GM19099 (cell line): Measurements from ENCODE around the gene ZFAND3.

ENCODE experiments used
- POLR2A ChIP-seq: IDR thresholded peaks from 3 replicates; pipeline ENCODE4 v1.6.1; 2011; ENCODE audit warnings: low read depth; ENCODE audit not compliant: insufficient read length; ENCODE audit errors: extremely low read depth

The ZFAND3 gene

DNA sequence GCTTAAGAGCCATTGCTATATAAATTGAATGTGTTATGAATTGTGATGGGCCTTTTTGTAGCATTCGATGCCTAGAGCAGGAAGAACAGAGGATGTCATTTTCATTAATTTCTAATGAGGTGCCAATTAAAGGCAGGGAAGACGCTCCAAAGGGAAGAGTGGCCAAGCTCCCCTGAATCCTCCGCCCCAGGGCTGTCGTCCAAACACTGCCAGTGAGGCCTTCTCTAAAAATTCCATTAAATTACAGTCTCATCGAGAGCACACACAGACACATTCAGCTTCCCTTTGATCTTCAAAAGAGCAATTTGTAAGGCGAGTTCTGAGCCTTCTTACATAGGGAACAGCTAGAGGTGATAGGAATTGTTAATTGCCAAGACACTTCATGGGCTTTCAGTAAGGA is 300.0 kb downstream of the ZFAND3 start:
- TF ChIP-seq POLR2A, result no peak

DNA sequence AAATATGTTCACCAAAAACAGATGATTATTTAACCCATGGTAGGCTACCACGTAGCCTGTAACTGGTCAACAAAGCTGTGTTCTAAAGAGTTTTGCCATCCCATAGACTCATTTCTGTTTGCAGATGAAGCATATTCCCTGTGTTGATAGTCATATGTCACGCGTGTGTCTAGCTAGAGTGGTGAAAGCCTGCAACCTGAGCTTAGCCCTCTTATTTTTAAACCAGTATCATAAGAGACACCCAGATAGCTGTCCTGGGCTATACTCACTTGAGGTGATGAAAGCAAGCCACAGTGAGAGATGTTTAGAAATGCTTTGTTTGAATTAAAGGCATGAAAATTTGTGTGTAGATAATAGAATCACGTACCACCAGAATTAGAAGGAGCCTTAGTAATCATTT is 307.8 kb downstream of the ZFAND3 start:
- TF ChIP-seq POLR2A, result no peak

DNA sequence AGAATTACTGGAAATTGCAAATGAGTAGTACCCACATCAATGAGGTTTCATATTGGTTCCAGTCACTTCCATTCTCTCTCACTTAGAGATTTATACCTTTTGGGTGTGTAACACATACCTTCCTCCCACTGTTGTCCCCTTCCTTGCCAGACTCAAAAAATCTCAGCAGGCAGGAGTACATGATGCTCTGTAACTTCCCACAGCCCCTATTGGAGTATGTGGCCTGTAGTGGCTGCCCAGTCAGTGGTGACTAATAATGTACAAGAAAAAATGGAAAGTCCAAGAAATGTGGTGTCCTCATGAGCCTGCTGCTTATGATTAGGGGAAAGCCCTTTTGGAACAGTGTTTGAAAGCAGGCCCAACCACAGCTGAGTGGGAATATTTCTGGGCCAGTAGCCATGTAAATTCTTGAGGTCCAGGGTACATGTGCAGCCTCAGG is 312.0 kb downstream of the ZFAND3 start:
- TF ChIP-seq POLR2A, result no peak

DNA sequence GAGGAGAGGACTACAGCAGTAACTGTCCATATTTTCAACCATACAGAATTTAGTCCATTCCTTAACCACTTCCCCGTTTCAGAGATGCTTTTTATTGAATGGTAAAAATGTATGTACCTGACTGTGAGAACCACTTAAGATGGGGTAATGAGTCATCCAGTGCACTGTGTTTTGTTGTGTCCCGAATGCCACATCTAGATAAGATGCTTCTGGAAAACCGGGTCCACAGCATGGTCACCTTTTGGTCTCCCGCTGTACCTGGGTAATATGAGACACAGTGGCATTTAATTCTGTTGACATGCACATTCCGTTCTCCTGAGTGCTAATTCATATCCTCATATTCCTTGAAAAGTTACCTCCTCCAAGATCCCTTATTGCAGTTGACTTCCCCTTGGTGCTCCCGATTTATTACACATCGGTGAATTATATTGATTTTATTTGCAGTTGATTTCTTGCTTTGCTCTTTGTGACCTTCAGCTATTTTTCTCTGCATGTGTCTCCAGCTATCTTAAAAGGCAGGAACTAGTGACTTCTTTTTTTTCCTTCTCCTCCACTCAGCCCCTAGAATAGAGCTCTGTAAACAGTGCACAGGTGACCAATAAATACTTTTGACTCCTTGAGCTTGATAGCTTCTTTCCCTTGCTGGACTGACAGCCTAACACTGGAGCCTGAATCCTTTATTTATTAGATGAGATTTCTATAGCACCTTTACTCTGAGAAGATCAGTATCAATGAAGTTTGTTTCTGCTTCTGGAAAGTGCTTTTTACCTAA is 314.6 kb downstream of the ZFAND3 start:
- TF ChIP-seq POLR2A, result no peak

DNA sequence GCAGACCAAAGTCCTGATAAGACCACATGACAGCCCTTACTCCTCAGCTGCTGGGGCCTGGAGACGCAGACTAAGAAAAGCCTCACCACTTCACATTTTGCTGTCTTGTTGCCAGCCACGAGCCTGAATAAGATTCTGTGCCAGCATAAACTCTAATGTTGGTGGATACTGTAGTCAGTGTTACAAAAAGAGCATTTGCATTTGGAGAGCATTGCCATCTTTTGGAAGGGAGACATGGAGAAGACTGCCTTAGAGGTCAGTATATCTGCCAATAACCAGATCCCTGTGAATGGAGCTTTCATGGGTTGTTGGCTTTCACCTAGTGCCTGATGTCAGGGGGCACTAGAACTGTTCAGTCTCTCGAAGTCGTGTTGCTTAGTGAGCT is 315.2 kb downstream of the ZFAND3 start:
- no peak for TF ChIP-seq POLR2A

DNA sequence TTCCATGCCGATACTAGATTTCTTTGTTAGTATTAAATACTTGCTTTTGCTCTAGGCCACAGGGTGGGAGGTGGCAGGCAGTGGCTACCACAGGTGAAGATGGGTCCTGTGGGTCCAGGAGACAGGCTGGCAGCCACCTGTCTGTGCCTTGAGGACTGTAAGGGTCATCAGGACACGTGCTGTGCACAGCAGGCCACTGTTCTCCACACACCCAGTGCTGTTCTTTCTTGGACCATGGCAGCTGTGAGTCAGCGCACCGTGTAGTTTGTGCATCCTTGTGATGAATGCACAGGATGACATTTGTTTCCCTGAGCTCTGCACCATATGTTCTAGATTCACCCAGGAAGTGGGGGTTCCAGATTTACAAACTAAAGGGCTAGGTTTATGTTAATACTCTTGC is 317.0 kb downstream of the ZFAND3 start:
- TF ChIP-seq POLR2A, result no peak

GRCh38 chr6:38137608-38138265 is 318.2 kb downstream of the ZFAND3 start:
- TF ChIP-seq POLR2A, result no peak

DNA sequence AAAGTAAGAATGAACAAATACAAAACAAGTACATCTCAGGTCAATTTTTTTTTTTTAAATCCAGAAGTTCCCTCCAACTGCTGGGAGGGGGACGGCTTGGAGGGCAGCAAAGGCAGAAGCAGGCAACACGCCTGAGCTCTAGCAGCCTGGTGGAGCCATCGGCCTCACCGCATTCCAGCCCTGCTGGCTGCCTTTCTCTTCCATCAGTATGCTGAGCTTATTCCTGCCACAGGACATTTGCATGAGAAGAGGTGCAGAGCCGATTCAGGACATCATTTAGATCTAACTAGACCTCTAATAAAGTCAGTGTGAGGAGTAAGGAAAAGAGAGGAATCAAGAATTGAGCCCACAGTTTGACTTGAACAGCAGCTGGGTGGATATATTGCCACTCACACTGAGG is 318.8 kb downstream of the ZFAND3 start:
- no peak for TF ChIP-seq POLR2A

DNA sequence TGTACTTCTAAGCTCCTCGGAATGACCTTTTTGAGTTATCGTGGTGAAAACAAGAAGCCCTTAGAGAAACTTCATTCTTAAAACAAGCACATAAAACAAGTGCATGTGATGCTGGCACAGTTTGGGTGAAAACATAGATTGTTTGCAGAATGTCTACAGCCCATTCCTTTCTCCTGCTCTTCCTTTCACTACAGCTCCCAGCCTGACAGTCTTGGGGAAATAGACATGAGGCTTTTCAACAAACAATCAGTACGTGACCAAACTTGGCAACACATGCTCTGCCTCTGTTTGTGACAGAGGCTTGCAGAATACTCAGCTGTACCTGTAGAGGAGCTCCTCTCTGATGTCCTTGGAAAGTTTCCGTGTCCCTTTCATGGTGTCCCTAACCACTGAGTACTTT is 321.6 kb downstream of the ZFAND3 start:
- no peak for TF ChIP-seq POLR2A

DNA sequence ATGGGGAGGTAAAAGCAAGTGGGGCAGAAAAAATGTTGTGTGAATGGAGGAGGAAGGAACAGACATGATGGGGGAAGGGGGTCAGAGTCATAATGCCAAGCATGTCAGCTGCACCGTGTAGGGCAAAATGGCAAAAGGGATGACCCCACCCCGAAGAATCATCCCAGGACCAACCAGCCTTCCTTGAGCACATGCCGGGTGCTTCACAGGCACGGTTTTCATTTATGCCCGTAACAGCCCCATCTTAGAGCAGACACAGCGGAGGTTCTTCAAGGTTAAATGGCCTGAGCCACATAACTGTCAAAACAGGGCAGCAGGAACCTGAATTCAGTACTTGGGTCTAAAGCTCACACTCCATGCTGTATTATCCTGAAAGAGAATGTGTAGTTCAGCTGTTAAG is 322.2 kb downstream of the ZFAND3 start:
- TF ChIP-seq POLR2A, result no peak

DNA sequence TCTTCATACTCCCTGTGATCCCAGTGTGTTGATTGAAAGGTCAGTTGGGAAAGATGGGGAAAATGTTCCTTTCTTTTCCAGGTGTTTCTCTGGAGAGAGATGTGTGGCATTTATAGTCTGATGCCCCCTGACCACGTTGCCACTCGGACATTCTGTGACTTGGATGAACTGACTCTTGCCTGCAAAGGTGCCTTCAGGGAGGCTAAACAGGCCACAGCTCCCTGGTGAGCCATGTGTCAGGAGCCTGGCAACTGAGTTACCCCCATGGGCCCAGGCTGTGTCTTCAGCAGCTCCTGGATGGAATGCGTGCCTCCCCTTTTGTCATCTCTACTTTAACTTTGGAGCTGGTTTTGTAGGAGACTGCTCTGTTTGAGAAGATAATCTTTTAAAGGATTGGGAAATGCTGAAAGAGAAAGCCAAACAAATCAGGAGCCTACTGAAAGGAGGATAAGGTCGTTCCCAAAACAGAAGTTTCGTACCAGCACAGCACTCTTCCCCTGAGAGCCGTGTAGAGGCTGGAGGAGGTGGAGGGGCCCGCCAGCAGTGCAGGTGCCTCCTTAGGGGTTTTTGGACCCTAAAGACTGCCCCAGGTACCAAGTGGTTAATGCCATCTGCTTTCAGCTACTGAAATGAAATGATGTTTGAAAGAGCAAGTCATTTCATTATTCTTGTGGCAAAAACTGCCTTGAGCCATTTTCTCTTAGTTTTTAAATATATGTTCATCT is 322.8 kb downstream of the ZFAND3 start:
- no peak for TF ChIP-seq POLR2A

DNA sequence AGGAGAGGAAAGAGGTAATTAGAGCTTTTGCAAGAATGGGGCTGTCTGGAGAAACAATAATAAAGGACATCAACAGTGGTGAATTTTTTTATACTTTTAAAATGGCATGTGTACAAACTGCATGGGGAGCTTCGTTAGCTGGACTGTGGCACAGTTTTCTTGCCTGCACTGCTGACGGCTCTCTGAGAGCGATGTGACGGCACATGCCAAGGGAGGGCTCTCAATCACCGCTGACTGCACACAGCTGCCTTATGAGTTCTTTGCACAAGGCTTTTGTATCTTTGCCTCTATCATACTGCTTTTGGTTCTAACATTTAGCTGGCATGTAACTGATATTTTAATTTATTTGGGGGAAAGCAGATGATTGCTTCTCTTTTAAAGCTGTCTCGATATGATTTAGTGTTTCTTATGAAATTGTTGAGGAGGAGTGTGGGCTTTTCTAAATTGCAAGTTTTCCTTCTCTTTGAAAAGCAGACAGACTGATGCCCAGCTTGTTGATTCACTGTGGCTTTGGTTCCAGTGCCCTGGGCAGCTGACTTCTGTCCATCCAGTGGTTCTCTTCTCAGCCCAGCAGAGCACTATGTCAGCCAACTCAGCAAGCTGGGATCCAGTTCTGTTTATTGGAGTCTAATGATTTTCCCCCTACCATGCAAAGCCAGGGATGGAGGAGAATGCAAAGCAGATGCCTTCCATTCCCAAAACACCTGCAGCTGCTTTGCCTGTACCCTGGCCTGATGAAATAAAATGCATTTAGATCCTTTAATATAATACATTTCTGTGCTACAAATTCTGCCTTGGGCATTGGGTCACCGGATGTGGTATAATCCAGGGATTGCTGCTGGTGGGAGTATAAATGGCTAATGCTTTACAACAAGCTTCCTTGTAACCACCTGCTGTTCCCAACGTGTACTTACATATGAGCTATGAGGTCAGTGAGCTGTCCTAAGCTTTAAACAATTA is 323.9 kb downstream of the ZFAND3 start:
- TF ChIP-seq POLR2A, result no peak

DNA sequence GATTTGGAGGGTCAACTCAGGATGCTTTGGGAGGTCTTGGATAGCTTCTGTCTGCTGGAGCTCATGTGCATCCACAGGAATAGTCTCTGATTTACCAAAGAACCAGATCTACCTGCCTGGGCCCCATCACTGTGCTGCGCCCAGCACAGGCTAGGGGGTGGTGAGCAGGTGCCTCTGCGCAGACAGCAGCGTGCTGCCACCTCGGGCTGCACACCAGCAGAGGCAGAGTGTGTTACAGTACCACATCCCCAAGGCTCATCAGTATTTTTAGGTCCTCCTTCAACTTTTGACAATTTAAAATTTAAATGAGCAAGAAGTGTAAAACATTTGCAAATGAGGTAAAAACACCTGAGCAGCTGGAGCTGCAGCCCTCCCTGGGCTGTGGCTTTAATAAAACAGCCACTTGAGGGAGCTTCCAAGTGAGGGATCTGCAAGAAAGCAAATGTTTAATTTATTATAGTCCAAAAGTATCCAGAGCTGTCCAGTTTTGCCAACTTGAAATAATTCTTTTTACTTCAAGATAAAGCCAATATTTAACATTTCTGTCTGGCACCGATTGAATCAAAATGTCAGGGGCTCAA is 324.9 kb downstream of the ZFAND3 start:
- no peak for TF ChIP-seq POLR2A

DNA sequence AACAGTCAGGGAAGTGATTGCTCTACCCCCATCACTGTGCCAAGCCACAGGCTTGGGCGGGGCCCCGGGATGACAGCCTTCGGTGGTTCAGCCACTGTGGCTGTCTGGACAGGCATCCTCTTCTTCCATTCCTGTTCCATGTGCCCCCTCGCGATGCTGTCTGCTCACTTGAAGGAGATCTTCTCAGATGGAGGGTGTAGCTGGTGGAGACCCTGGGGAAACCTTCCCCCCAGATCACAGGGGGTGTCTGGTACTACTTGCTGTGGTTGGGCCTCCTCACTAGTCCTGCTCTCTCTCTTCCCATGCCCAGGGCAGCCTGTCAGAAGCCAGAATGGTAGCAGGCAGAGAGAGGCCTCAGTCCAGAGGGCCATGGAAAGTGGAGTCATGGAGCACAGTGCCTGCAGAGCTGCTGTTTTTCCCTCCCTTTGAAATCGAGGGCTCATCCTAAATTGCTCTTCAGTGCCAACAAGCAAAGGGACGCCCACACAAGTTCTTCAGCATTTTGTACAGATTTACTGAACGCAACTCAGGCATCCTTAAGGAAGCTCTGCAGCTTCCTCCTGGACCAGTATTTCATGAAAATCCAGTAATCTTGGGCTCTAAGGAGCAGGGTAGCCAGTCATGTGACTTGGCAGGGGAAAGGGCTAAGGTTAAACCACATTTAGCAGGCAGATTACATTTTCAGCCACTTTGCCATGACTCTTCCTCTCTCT is 326.6 kb downstream of the ZFAND3 start:
- TF ChIP-seq POLR2A, result no peak
